ENCODE data around the gene C16orf46.

Gene C16orf46

GRCh38 chr16:81095953-81096714, 19.1 kb upstream of the C16orf46 start, which contains the start of gene GCSH:
Gene GCSH, minus strand, starts transcription at chr16:81096395. Its CDS starts 117 bp downstream, at chr16:81096278.
- no peak for TF ChIP-seq CTCF (IDR thresholded peaks at IDR 0.05)
- no peak for TF ChIP-seq ZFX (IDR thresholded peaks at IDR 0.05; ENCODE audit: borderline replicate concordance)
- H3K27ac ChIP-seq: peak within 1 kb of the TSS; percentile 80

GRCh38 chr16:81095653-81095952, 18.6 kb upstream of the C16orf46 start:
- H3K27ac ChIP-seq: peak overlapping the region; percentile 80
- no peak for TF ChIP-seq ZFX (IDR thresholded peaks at IDR 0.05; ENCODE audit: borderline replicate concordance)

GRCh38 chr16:81094771-81095251, 17.8 kb upstream of the C16orf46 start:
- TF ChIP-seq ZFX (IDR thresholded peaks at IDR 0.05; ENCODE audit: borderline replicate concordance): no peak
- TF ChIP-seq CTCF (IDR thresholded peaks at IDR 0.05): no peak
- H3K27ac ChIP-seq: no peak overlapping the region

GRCh38 chr16:81088836-81089235, 11.8 kb upstream of the C16orf46 start:
- TF ChIP-seq CTCF (IDR thresholded peaks at IDR 0.05): no peak
- TF ChIP-seq ZFX (IDR thresholded peaks at IDR 0.05; ENCODE audit: borderline replicate concordance): no peak

GRCh38 chr16:81081014-81081413, 4.0 kb upstream of the C16orf46 start:
- H3K27ac ChIP-seq: no peak overlapping the region

More at GRCh38 chr16:81088836-81089235, 11.8 kb upstream of the C16orf46 start:
- H3K27ac ChIP-seq: no peak overlapping the region

GRCh38 chr16:81080233-81080632, 3.2 kb upstream of the C16orf46 start:
- H3K27ac ChIP-seq: no peak overlapping the region
- TF ChIP-seq ZFX (IDR thresholded peaks at IDR 0.05; ENCODE audit: borderline replicate concordance) (no peak), CTCF (IDR thresholded peaks at IDR 0.05) (no peak)

More at GRCh38 chr16:81081014-81081413, 4.0 kb upstream of the C16orf46 start:
- TF ChIP-seq CTCF (IDR thresholded peaks at IDR 0.05) (no peak), ZFX (IDR thresholded peaks at IDR 0.05; ENCODE audit: borderline replicate concordance) (no peak)

GRCh38 chr16:81076566-81077075, 417 bp downstream of the C16orf46 start:
- peak overlapping the region; percentile 86 for H3K27ac ChIP-seq
- TF ChIP-seq CTCF (IDR thresholded peaks at IDR 0.05) (no peak), ZFX (IDR thresholded peaks at IDR 0.05; ENCODE audit: borderline replicate concordance) (no peak)
